Glomerular endothelial cell (primary cell): ENCODE measurements around the gene CLDN7. TPM values are rescaled to one million over a fixed set of nuclear protein-coding genes. Genes with fewer than 3 reads are reported as not detected.

Experiments
- DNase-seq: peaks from one replicate; pipeline ENCODE4 v3.0.0-alpha.2; 2011; ENCODE audit warnings: low read depth, low spot score; ENCODE audit errors: extremely low read depth
- total RNA-seq: library from RNA; depleted of rRNA; stranded (reverse); fragments of >200 nt; gene quantifications from 2 replicates; pipeline ENCODE4 v1.2.3, GENCODE V29; 2015

The CLDN7 gene
- total RNA-seq, 1 donor from 2014 or later, result 2.1 TPM

- no peak for DNase-seq
These were observed 27.2 kb upstream of the CLDN7 start for GRCh38 chr17:7289256-7290032.

GRCh38 chr17:7285679-7286078 lies 23.4 kb upstream of the CLDN7 start:
- no peak for DNase-seq

- no peak for DNase-seq
These were observed 22.6 kb upstream of the CLDN7 start for GRCh38 chr17:7284911-7285310.

- DNase-seq, result no peak
These were observed 21.4 kb upstream of the CLDN7 start for GRCh38 chr17:7283471-7284216.

- no peak for DNase-seq
These were observed 20.6 kb upstream of the CLDN7 start for GRCh38 chr17:7282752-7283321.

GRCh38 chr17:7281953-7282751 lies 19.9 kb upstream of the CLDN7 start:
- DNase-seq, result no peak

GRCh38 chr17:7281074-7281952 lies 19.0 kb upstream of the CLDN7 start, which contains the start of gene SLC2A4:
TSS of gene SLC2A4 (plus strand) at chr17:7281718. CDS start at chr17:7281935, 217 bp downstream.
- DNase-seq, result no peak

GRCh38 chr17:7280519-7281073 lies 18.3 kb upstream of the CLDN7 start:
- DNase-seq, result no peak

- no peak for DNase-seq
These were observed 17.2 kb upstream of the CLDN7 start for GRCh38 chr17:7279448-7279847.

- no peak for DNase-seq
These were observed 4.5 kb upstream of the CLDN7 start for GRCh38 chr17:7266784-7267183.

GRCh38 chr17:7263801-7264078 lies 1.5 kb upstream of the CLDN7 start:
- no peak for DNase-seq

- DNase-seq, result no peak
These were observed 890 bp upstream of the CLDN7 start for GRCh38 chr17:7262935-7263800.

GRCh38 chr17:7261379-7262191 lies 693 bp downstream of the CLDN7 start:
- no peak for DNase-seq

- no peak for DNase-seq
These were observed 1.5 kb downstream of the CLDN7 start for GRCh38 chr17:7260651-7261378.

- no peak for DNase-seq
These were observed 2.1 kb downstream of the CLDN7 start for GRCh38 chr17:7260151-7260550.

- no peak for DNase-seq
These were observed 2.8 kb downstream of the CLDN7 start for GRCh38 chr17:7259555-7259889.

GRCh38 chr17:7258731-7259554 lies 3.3 kb downstream of the CLDN7 start:
- DNase-seq, result no peak
